RWPE2 (cell line): Measurements from ENCODE around the gene CFAP126.
"Not testable (repeated sequence)": the region's sequence is repeated elsewhere in the genome, so short reads cannot be mapped to it uniquely, and the experiment has no call there.

Source experiments
- ATAC-seq: fragments of 200-7000 bp; cut with Tn5 transposase; 3 replicates; pipeline ENCODE4 v1.9.1; 2021; ENCODE audit warnings: low read depth
- DNase-seq: peaks from one replicate; pipeline ENCODE4 v3.0.0-alpha.2; 2020; ENCODE audit warnings: low spot score
- H3K27ac ChIP-seq: fragments of 450-650 bp; 2 replicates; pipeline ENCODE4 v1.5.1; 2017; ENCODE audit warnings: mild to moderate bottlenecking; ENCODE audit not compliant: poor library complexity, severe bottlenecking
- H3K27me3 ChIP-seq: fragments of 250-450 bp; sonication (Bioruptor Pico); 2 replicates; pipeline ENCODE4 v1.5.1; 2021; ENCODE audit warnings: mild to moderate bottlenecking, moderate library complexity; ENCODE audit not compliant: insufficient read depth, poor library complexity, severe bottlenecking
- H3K36me3 ChIP-seq: fragments of 250-450 bp; sonication (Bioruptor Pico); 2 replicates; pipeline ENCODE4 v1.5.1; 2020; ENCODE audit warnings: low read depth, mild to moderate bottlenecking, moderate library complexity
- H3K4me1 ChIP-seq: fragments of 250-450 bp; sonication (Bioruptor Pico); 2 replicates; pipeline ENCODE4 v1.5.1; 2021; ENCODE audit warnings: mild to moderate bottlenecking, moderate library complexity; ENCODE audit not compliant: insufficient read depth, poor library complexity, severe bottlenecking
- H3K4me3 ChIP-seq: fragments of 250-450 bp; sonication (Bioruptor Pico); 2 replicates; pipeline ENCODE4 v1.5.1; 2021; ENCODE audit warnings: mild to moderate bottlenecking, moderate library complexity; ENCODE audit not compliant: severe bottlenecking
- H3K9me3 ChIP-seq: fragments of 250-450 bp; sonication (Bioruptor Pico); 2 replicates; pipeline ENCODE4 v1.5.1; 2021; ENCODE audit warnings: mild to moderate bottlenecking, moderate library complexity; ENCODE audit not compliant: severe bottlenecking
- CTCF ChIP-seq: fragments of 450-650 bp; IDR thresholded peaks from one replicate; pipeline ENCODE4 v1.5.1; 2017; ENCODE audit warnings: mild to moderate bottlenecking, moderate library complexity; ENCODE audit not compliant: poor library complexity, severe bottlenecking

The CFAP126 gene

DNA sequence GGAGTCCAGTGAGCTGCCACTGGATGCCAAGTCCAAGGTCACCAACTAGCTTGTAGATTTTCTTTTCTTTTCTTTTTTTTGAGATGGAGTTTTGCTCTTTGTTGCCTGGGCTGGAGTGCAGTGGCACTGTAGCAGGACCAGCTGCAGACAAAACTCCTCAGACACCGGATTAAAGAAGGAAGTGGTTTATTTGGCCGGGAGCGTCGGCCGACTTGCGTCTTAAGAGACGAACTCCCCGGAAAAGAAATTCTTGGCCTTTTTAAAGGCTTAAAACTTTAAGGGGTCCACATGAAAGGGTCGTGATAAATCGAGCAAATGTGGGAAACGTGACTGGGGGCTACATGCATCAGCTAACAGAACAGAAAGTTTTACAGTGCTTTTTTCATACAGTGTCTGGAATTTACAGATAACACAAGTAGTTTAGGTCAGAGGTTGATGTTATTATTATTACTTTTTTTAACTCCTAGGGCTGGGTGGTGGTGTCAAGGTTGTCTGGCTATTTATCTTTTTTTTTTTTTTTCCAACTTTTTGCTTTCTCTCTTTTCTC lies 36.4 kb upstream of the CFAP126 start:
- H3K4me3 ChIP-seq, result no peak overlapping the region
- DNase-seq (no peak), ATAC-seq (no peak)
- H3K27me3 ChIP-seq, result no peaks in the 10 kb centered on the region
- H3K4me1 ChIP-seq, result no peaks in the 10 kb centered on the region
- H3K36me3 ChIP-seq, result no peaks in the 10 kb centered on the region
- no peak for TF ChIP-seq CTCF
- no peaks in the 10 kb centered on the region for H3K9me3 ChIP-seq
- no peak overlapping the region for H3K27ac ChIP-seq

GRCh38 chr1:161402446-161402845 lies 34.8 kb upstream of the CFAP126 start:
- TF ChIP-seq CTCF, result no peak
- Histone ChIP-seq H3K27ac (no peak overlapping the region), H3K4me3 (no peak overlapping the region), H3K36me3 (no peaks in the 10 kb centered on the region), H3K27me3 (no peaks in the 10 kb centered on the region), H3K9me3 (no peaks in the 10 kb centered on the region), H3K4me1 (peaks cover 12% of the 10 kb centered on the region)
- no peak for DNase-seq
- ATAC-seq, result 0 out of 3 replicates have a peak, but pooled peaks have one; percentile 28

- peaks cover 12% of the 10 kb centered on the region for H3K4me1 ChIP-seq
- peak overlapping the region; percentile 63 for H3K4me3 ChIP-seq
- peak; percentile 13 for TF ChIP-seq CTCF
- H3K27me3 ChIP-seq, result no peaks in the 10 kb centered on the region
- H3K36me3 ChIP-seq, result no peaks in the 10 kb centered on the region
- peak; percentile 79 for DNase-seq
- no peaks in the 10 kb centered on the region for H3K9me3 ChIP-seq
- peak overlapping the region; percentile 89 for H3K27ac ChIP-seq
- peak; percentile 79 for ATAC-seq
These were observed 31.8 kb upstream of the CFAP126 start for GRCh38 chr1:161399257-161399998.

DNA sequence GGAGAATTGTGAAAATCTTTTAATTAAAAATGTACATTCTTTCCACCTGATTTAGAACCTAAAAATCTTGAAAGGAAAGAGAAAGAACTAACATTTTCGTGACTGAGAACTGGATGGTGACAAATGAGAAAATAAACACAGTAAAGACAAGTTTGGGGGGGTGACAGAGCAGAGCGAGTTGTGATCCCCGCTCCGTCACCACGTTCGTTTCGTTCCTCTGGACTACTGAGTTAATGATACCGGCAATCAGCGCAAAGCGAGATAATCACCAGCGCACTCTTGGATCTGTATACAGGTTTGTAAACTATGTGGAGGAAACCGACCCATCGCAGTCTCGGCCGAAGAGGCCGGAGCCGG lies 31.2 kb upstream of the CFAP126 start:
- DNase-seq (no peak), ATAC-seq (no peak)
- no peaks in the 10 kb centered on the region for H3K36me3 ChIP-seq
- H3K4me1 ChIP-seq, result peaks cover 12% of the 10 kb centered on the region
- no peak for TF ChIP-seq CTCF
- H3K27me3 ChIP-seq, result no peaks in the 10 kb centered on the region
- H3K9me3 ChIP-seq, result no peaks in the 10 kb centered on the region
- peak overlapping the region; percentile 89 for H3K27ac ChIP-seq
- peak overlapping the region; percentile 63 for H3K4me3 ChIP-seq

DNA sequence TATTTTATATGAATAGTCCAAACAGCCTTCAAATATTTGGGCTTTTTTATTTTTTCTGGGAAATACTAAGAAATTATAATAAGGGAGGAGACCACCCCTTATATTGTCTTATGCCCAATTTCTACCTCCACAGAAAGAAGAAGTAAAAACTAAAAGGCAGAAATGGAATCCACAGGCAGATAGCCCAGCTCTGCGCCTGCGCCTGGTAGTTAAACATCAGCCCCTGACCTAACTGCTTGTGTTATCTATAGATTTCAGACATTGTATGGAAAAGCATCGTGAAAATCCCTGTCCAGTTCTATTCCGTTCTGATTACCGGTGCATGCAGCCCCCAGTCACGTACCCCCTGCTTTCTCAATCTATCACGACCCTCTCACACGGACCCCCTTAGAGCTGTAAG lies 29.4 kb upstream of the CFAP126 start:
- H3K4me3 ChIP-seq, H3K27me3 ChIP-seq, ATAC-seq, H3K9me3 ChIP-seq, H3K36me3 ChIP-seq, H3K27ac ChIP-seq, DNase-seq: not testable (repeated sequence)
- peaks cover 12% of the 10 kb centered on the region for H3K4me1 ChIP-seq
